ENCODE data around the gene KRTAP12-2. TPM values are rescaled to one million over a fixed set of nuclear protein-coding genes. Genes with fewer than 3 reads are reported as not detected.
"Not testable (repeated sequence)": the region's sequence is repeated elsewhere in the genome, so short reads cannot be mapped to it uniquely, and the experiment has no call there.

Gene KRTAP12-2
- total RNA-seq, 1 donor from 2014 or later, result not detected

DNA sequence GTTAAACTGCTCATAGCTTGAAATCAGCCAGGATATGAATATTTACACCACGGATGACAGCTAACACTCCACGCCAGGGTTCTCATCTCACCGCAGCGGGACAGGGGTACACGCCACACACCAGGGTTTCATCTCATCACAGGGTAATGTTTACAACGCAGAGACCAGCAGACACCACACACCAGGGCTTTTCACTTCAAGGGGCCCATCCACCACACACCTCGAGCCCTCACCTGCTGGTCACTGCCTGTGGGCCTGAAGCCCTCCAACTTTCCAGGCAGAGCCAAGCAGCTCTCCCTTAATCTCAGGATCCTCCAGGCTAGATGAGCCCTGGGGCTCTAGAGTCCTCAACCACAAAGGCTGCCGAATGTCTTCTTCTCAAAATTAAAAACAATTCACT, 28.9 kb upstream of the KRTAP12-2 start:
- no peak for DNase-seq (ENCODE audit: low read depth)
- TF ChIP-seq CTCF (conservative IDR thresholded peaks at IDR 0.05; ENCODE audit: low read depth, low read length), result no peak
- no peak overlapping the region for H3K4me3 ChIP-seq (ENCODE audit: low read depth, low read length)

GRCh38 chr21:44695184-44695583, 28.5 kb upstream of the KRTAP12-2 start:
- no peak for DNase-seq (ENCODE audit: low read depth)
- H3K4me3 ChIP-seq (ENCODE audit: low read depth, low read length), result no peak overlapping the region
- no peak for TF ChIP-seq CTCF (conservative IDR thresholded peaks at IDR 0.05; ENCODE audit: low read depth, low read length)

- no peak for DNase-seq (ENCODE audit: low read depth)
These were observed 28.0 kb upstream of the KRTAP12-2 start for GRCh38 chr21:44694776-44695175.

DNA sequence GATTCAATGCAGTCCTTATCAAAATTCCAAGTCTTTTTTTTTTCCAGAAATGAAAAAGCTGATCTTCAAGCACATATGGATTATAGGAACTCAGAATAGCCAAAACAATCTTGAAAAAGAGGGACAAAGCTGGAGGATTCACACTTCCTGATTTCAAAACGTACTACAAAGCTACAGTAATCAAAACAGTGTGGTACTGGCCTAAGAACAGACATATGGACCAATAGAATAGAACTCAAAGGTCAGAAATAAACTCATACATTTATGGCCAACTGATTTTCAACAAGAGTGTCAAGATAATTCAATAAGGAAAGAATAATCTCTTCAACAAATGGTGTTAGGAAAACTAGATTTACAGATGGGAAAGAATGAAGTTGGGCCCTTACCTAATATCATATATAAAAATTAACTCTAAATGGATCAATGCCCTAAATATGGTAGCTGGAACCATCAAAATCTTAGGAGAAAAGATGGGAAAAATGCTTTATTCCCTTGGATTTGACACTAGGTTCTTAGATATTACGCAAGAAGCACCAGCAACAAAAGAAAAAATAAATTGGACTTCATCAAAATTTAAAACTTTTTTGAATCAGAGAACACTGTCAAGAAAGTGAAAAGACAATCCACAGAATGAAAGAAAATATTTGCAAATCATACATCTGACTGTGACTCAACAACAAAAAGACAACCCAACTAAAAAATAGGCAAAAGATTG, 26.2 kb upstream of the KRTAP12-2 start:
- no peak for TF ChIP-seq CTCF (conservative IDR thresholded peaks at IDR 0.05; ENCODE audit: low read depth, low read length)
- no peak overlapping the region for H3K4me3 ChIP-seq (ENCODE audit: low read depth, low read length)
- no peak for DNase-seq (ENCODE audit: low read depth)

More at GRCh38 chr21:44694776-44695175, 28.0 kb upstream of the KRTAP12-2 start:
- TF ChIP-seq CTCF (conservative IDR thresholded peaks at IDR 0.05; ENCODE audit: low read depth, low read length), result no peak
- no peak overlapping the region for H3K4me3 ChIP-seq (ENCODE audit: low read depth, low read length)

- DNase-seq (ENCODE audit: low read depth), result no peak
- no peak overlapping the region for H3K4me3 ChIP-seq (ENCODE audit: low read depth, low read length)
- TF ChIP-seq CTCF (conservative IDR thresholded peaks at IDR 0.05; ENCODE audit: low read depth, low read length), result no peak
These were observed 25.0 kb upstream of the KRTAP12-2 start for GRCh38 chr21:44691686-44692085.

- not testable (repeated sequence) for H3K4me3 ChIP-seq (ENCODE audit: low read depth, low read length); DNase-seq (ENCODE audit: low read depth)
These were observed 23.0 kb upstream of the KRTAP12-2 start for GRCh38 chr21:44689740-44690139.

DNA sequence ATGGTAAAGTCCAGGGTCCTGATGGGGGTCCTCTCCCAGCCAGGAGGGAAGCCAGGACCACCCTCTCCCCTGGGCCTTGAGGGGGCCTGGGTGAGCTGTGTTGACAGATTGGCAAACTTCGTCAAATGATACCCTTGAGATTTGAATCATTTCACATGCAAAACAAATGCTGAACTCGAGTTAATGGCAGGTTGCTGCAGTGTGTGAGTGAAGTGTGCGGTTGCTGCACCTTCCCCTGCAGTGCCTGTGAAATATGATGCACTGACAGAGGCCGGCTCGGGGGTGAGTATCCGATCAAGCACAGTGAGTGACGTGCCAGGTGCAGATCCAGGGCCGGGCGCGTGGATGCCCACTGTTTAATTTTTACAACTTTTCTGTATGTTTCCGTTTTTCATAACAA, 20.9 kb upstream of the KRTAP12-2 start:
- no peak for TF ChIP-seq CTCF (conservative IDR thresholded peaks at IDR 0.05; ENCODE audit: low read depth, low read length)
- H3K4me3 ChIP-seq (ENCODE audit: low read depth, low read length), result no peak overlapping the region

More for the DNA sequence above, 20.9 kb upstream of the KRTAP12-2 start:
- DNase-seq (ENCODE audit: low read depth), result no peak
